Body of pancreas (tissue), 4 donors: ENCODE measurements around the gene SLC13A4. TPM values are rescaled to one million over a fixed set of nuclear protein-coding genes. Genes with fewer than 3 reads are reported as not detected.
A peak's percentile ranks its signal among the peaks of the same experiment; 100 is the strongest.
"Not testable (repeated sequence)": the region's sequence is repeated elsewhere in the genome, so short reads cannot be mapped to it uniquely, and the experiment has no call there.

Experiments
- ATAC-seq: fragments of 150-250 bp; one replicate; pipeline ENCODE4 v1.9.1; 2016
- DNase-seq, 4 donors: peaks; one replicate each; pipeline ENCODE4 v3.0.0-alpha.2; 2019
- H3K27ac ChIP-seq, 4 donors: fragments of 200-600 bp; sonication (generic); 1 replicate in 3 of 4; 2 replicates in 1 of 4; pipeline versions ENCODE4 v1.5.1 to v1.6.1; 2016 to 2019; ENCODE audit warnings: mild to moderate bottlenecking in 1 of 4, mixed read lengths in 1 of 4, moderate library complexity in 1 of 4
- H3K27me3 ChIP-seq, 2 donors: fragments of 200-600 bp; sonication (generic); one replicate each; pipeline ENCODE4 v1.6.0; 2016; ENCODE audit warnings: mild to moderate bottlenecking in 1 of 2
- H3K36me3 ChIP-seq, 2 donors: fragments of 200-600 bp; sonication (generic); replicated peaks in 1 of 2; 2 replicates each; pipeline ENCODE4 v1.5.1; 2016; ENCODE audit warnings: low read depth in 2 of 2; ENCODE audit not compliant: insufficient read depth in 1 of 2
- H3K4me1 ChIP-seq: fragments of 200-600 bp; sonication (generic); one replicate; pipeline ENCODE4 v1.6.0; 2016
- H3K4me3 ChIP-seq, 2 donors: fragments of 200-600 bp; sonication (generic); 1 replicate in 1 of 2; 2 replicates in 1 of 2; pipeline ENCODE4 v1.5.1; 2016 to 2019
- H3K9me3 ChIP-seq, 3 donors: fragments of 200-600 bp; sonication (generic); 1 replicate in 2 of 3; 2 replicates in 1 of 3; pipeline ENCODE4 v1.5.1; 2016
- CTCF ChIP-seq, 7 experiments: fragments of 450-650 bp in 4 of 7; fragments of 200-600 bp in 3 of 7; sonication (generic) in 3 of 7; IDR thresholded peaks; one replicate each; pipeline ENCODE4 v1.5.1; 2016 to 2019; ENCODE audit warnings: antibody characterized with exemption in 7 of 7
- POLR2A ChIP-seq, 3 donors: fragments of 450-650 bp; IDR thresholded peaks; one replicate each; pipeline ENCODE4 v1.6.1; 2016; ENCODE audit warnings: antibody characterized with exemption in 3 of 3, mild to moderate bottlenecking in 2 of 3
- WGBS, 2 donors: methylation state at CpG; one replicate each; pipeline ENCODE4 v1.1.5; 2017; 5-methylcytosine and 5-hydroxymethylcytosine counted together
- intact Hi-C: fragments of 100-400 bp; cut with DNase I; formaldehyde crosslinking; loops from one replicate; pipeline ENCODE4 v1.15.1; 2023
- total RNA-seq, 2 donors: library from RNA; depleted of rRNA; stranded (reverse); fragments of >200 nt; gene quantifications; one replicate each; pipeline ENCODE4 v1.1.0, GENCODE V29; 2016

SLC13A4 gene
- not detected for total RNA-seq

- H3K27me3 ChIP-seq, result no peaks in the 10 kb centered on the region
- ATAC-seq (no peak), DNase-seq (no peak)
- H3K4me1 ChIP-seq, result no peaks in the 10 kb centered on the region
- 68 to 75% methylated on average over 10 to 11 of the region's 11 CpGs for WGBS, 2 donors
- intact Hi-C loops, result no loop called here
- no peaks in the 10 kb centered on the region for H3K36me3 ChIP-seq
- no peak within 1 kb of the TSS for H3K27ac ChIP-seq
- no peak within 1 kb of the TSS for H3K4me3 ChIP-seq
- H3K9me3 ChIP-seq, result no peaks in the 10 kb centered on the region
- TF ChIP-seq POLR2A (IDR thresholded peaks at IDR 0.05) (no peak), CTCF (IDR thresholded peaks at IDR 0.05) (no peak)
These were observed at the start of gene SLC13A4 for GRCh38 chr7:135728136-135728669. Gene SLC13A4, minus strand, starts transcription at chr7:135728186. Its CDS starts 690 bp downstream, at chr7:135727496.

- ATAC-seq, H3K4me3 ChIP-seq, H3K9me3 ChIP-seq, H3K27me3 ChIP-seq, intact Hi-C loops, H3K27ac ChIP-seq, H3K36me3 ChIP-seq, DNase-seq: not testable (repeated sequence)
- 87 to 89% methylated on average over 8 of the region's 8 CpGs for WGBS, 2 donors
- peaks cover 14% of the 10 kb centered on the region for H3K4me1 ChIP-seq
These were observed 47.9 kb upstream of the SLC13A4 start for GRCh38 chr7:135775915-135776314.

- TF ChIP-seq POLR2A (IDR thresholded peaks at IDR 0.05), result no peak
- TF ChIP-seq CTCF (IDR thresholded peaks at IDR 0.05), result no peak
- H3K9me3 ChIP-seq, result peaks cover 0 to 5% (median 0%) of the 10 kb centered on the region in 3 donors
- H3K27me3 ChIP-seq, result no peaks in the 10 kb centered on the region
- ATAC-seq, result no peak
- intact Hi-C loops, result no loop called here
- DNase-seq, result no peak
- H3K36me3 ChIP-seq, result no peaks in the 10 kb centered on the region
- H3K27ac ChIP-seq, result no peak overlapping the region
- no peak overlapping the region for H3K4me3 ChIP-seq
- H3K4me1 ChIP-seq, result peaks cover 14% of the 10 kb centered on the region
- WGBS, 2 donors, result 82 to 89% methylated on average over 2 of the region's 2 CpGs
These were observed 47.2 kb upstream of the SLC13A4 start for GRCh38 chr7:135775230-135775629.

- ATAC-seq (peak; percentile 97), DNase-seq (peak; percentile 25 to 37 (median 28))
- Histone ChIP-seq H3K9me3 (peaks cover 0 to 5% (median 0%) of the 10 kb centered on the region in 3 donors), H3K27me3 (no peaks in the 10 kb centered on the region), H3K27ac (peak overlapping the region in 3 of 4 donors; percentile 6 to 58 (median 48)), H3K4me1 (peaks cover 14% of the 10 kb centered on the region), H3K36me3 (no peaks in the 10 kb centered on the region), H3K4me3 (no peak overlapping the region)
- WGBS, 2 donors, result 28 to 31% methylated on average over 4 of the region's 4 CpGs
- intact Hi-C loops, result no loop called here
- no peak for TF ChIP-seq CTCF (IDR thresholded peaks at IDR 0.05)
- TF ChIP-seq POLR2A (IDR thresholded peaks at IDR 0.05), result peak in 1 of 3 donors; percentile 48
These were observed 46.3 kb upstream of the SLC13A4 start for GRCh38 chr7:135774284-135774683.

GRCh38 chr7:135773464-135773863 is 45.5 kb upstream of the SLC13A4 start:
- no peak for ATAC-seq
- no peak for DNase-seq
- WGBS, 2 donors, result 20 to 31% methylated on average over 5 of the region's 5 CpGs
- intact Hi-C loops, result no loop called here
- peaks cover 14% of the 10 kb centered on the region for H3K4me1 ChIP-seq
- no peaks in the 10 kb centered on the region for H3K36me3 ChIP-seq
- no peak for TF ChIP-seq CTCF (IDR thresholded peaks at IDR 0.05)
- TF ChIP-seq POLR2A (IDR thresholded peaks at IDR 0.05), result no peak
- no peak overlapping the region for H3K4me3 ChIP-seq
- peaks cover 0 to 5% (median 0%) of the 10 kb centered on the region in 3 donors for H3K9me3 ChIP-seq
- H3K27me3 ChIP-seq, result no peaks in the 10 kb centered on the region
- peak overlapping the region in 2 of 4 donors; percentile 34 to 48 for H3K27ac ChIP-seq
